Mesendoderm (in vitro differentiated cells): Measurements from ENCODE around the gene RELT.

Source experiments
- DNase-seq: peaks from one replicate; pipeline ENCODE4 v3.0.0; 2013
- H2AK5ac ChIP-seq: 2 replicates; pipeline ENCODE4 v1.6.1; 2013; ENCODE audit warnings: low read length, inconsistent platforms
- H2BK120ac ChIP-seq: 2 replicates; pipeline ENCODE4 v1.6.1; 2013; ENCODE audit warnings: low read depth, mild to moderate bottlenecking, low read length, moderate library complexity, mixed read lengths
- H2BK15ac ChIP-seq: replicated peaks from 2 replicates; pipeline ENCODE4 v1.6.1; 2013; ENCODE audit warnings: low read depth, mild to moderate bottlenecking, moderate library complexity
- H2BK5ac ChIP-seq: 2 replicates; pipeline ENCODE4 v1.6.1; 2013; ENCODE audit warnings: low read length, inconsistent platforms
- H3K18ac ChIP-seq: 2 replicates; pipeline ENCODE4 v1.6.1; 2013; ENCODE audit warnings: mild to moderate bottlenecking, low read length, mixed read lengths
- H3K23ac ChIP-seq: one replicate; pipeline ENCODE4 v1.6.1; 2013; ENCODE audit warnings: low read length
- H3K27ac ChIP-seq: 2 replicates; pipeline ENCODE4 v1.5.1; 2013; ENCODE audit warnings: low read depth, mild to moderate bottlenecking, inconsistent platforms, low read length, moderate library complexity
- H3K27me3 ChIP-seq: 2 replicates; pipeline ENCODE4 v1.6.1; 2013; ENCODE audit warnings: low read length, control low read depth, mild to moderate bottlenecking, inconsistent platforms; ENCODE audit not compliant: insufficient read depth, poor library complexity
- H3K36me3 ChIP-seq: 2 replicates; pipeline ENCODE4 v1.6.1; 2013; ENCODE audit warnings: low read length, inconsistent platforms; ENCODE audit not compliant: control insufficient read depth, insufficient read depth
- H3K4ac ChIP-seq: one replicate; pipeline ENCODE4 v1.6.1; 2013; ENCODE audit warnings: low read depth, mild to moderate bottlenecking, low read length, moderate library complexity
- H3K4me1 ChIP-seq: 2 replicates; pipeline ENCODE4 v1.6.1; 2013; ENCODE audit warnings: low read depth, low read length, inconsistent platforms; ENCODE audit not compliant: control insufficient read depth
- H3K4me2 ChIP-seq: 2 replicates; pipeline ENCODE4 v1.6.1; 2013; ENCODE audit warnings: low read length
- H3K4me3 ChIP-seq: 2 replicates; pipeline ENCODE4 v1.5.1; 2013; ENCODE audit warnings: mild to moderate bottlenecking, low read length
- H3K56ac ChIP-seq: one replicate; pipeline ENCODE4 v1.6.1; 2013; ENCODE audit warnings: low read length
- H3K79me1 ChIP-seq: 2 replicates; pipeline ENCODE4 v1.6.1; 2013; ENCODE audit warnings: low read length, inconsistent platforms
- H3K79me2 ChIP-seq: 2 replicates; pipeline ENCODE4 v1.6.1; 2013; ENCODE audit warnings: mild to moderate bottlenecking, low read length; ENCODE audit not compliant: control insufficient read depth, insufficient read depth
- H3K9ac ChIP-seq: 2 replicates; pipeline ENCODE4 v1.6.1; 2013; ENCODE audit warnings: low read length, inconsistent platforms
- H4K5ac ChIP-seq: one replicate; pipeline ENCODE4 v1.6.1; 2013; ENCODE audit warnings: low read length
- H4K8ac ChIP-seq: one replicate; pipeline ENCODE4 v1.6.1; 2013; ENCODE audit warnings: low read depth, mild to moderate bottlenecking, control low read depth, low read length, moderate library complexity
- WGBS: extraction: QIAGEN DNeasy Blood & Tissue Kit; methylation state at CpG from one replicate; pipeline ENCODE4 v1.1.7; 2013; ENCODE audit warnings: low lambda C conversion rate, missing lambda C conversion rate; ENCODE audit not compliant: insufficient coverage; ENCODE audit errors: extremely low coverage; 5-methylcytosine and 5-hydroxymethylcytosine counted together

RELT gene

DNA sequence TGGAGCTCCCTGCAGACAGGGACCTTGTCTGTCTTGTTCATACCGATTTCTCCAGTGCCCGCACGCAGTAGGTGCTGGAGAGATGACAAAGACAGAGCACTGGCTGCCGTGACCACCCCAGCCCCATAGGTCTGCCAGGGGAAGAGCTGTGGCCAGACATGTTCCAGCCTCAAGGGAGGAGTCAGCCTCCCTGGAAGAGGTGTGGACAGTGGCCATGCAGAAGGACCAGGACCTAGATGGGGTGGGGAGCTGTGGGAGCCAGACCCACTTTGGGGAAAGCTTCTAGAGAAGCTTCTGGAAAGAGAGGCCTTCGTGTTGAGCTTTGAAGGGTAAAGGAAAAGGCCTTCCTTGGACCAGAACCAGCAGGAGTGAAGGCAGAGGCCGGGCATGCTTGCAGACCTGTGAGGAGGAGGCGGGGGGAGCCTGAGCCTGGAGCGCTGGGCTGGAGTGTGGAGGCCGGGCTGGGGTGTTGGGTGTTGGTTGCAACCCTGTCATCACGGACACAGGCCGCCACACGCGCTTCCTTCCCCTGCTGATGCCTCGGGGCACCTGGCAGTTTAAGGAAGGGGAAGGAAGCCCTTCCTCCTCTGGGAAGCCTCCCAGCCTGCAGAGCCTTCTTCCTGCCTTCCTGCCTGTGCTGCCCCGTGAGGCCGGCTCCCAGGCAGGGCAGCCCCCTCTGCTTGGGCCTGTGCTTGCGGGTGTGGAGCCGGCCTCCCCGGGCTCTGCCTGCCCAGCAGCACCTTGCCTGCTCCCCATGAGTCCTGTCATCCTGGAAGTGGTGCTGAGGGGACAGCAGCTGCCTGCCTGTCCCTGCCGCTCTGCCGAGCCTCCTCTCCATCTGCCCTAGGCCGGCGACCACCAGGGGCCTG lies 12.3 kb downstream of the RELT start:
- Histone ChIP-seq H3K4me2 (no peak overlapping the region), H4K5ac (no peak overlapping the region), H3K4me1 (no peaks in the 10 kb centered on the region), H2BK15ac (no peak overlapping the region), H3K4me3 (no peak overlapping the region), H3K27me3 (no peaks in the 10 kb centered on the region), H3K23ac (peak overlapping the region; percentile 24), H3K36me3 (no peaks in the 10 kb centered on the region), H3K18ac (no peak overlapping the region), H3K79me2 (peaks cover 2% of the 10 kb centered on the region), H2AK5ac (no peak overlapping the region), H3K56ac (no peak overlapping the region), H4K8ac (no peak overlapping the region), H2BK5ac (no peak overlapping the region), H3K79me1 (peaks cover 6% of the 10 kb centered on the region), H2BK120ac (no peak overlapping the region), H3K27ac (no peak overlapping the region), H3K9ac (no peak overlapping the region), H3K4ac (no peak overlapping the region)
- peak; percentile 46 for DNase-seq
- no CpG with 5 or more reads among the region's 23 CpGs for WGBS

DNA sequence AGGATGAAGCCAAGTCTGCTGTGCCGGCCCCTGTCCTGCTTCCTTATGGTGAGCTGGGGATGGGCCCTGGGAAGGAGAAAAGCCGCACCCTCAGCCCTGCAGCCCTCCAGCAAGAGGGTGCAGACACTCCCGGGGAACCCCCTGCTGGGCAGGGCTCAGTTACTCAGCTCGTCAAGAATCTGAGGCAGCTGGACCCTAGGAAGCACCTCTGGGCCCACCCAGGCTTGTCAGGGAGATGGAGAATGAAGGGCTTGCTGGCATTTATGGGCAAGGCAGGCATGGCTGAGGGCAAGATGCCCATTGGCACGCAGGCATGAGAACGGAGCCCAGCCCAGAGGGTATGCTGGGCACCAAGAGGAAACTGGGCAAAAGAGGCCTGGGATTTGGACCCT lies 12.9 kb downstream of the RELT start:
- Histone ChIP-seq H3K56ac (no peak overlapping the region), H3K36me3 (no peaks in the 10 kb centered on the region), H2AK5ac (no peak overlapping the region), H3K4me2 (no peak overlapping the region), H3K18ac (no peak overlapping the region), H4K8ac (no peak overlapping the region), H2BK120ac (no peak overlapping the region), H4K5ac (no peak overlapping the region), H3K9ac (no peak overlapping the region), H3K23ac (no peak overlapping the region), H2BK5ac (no peak overlapping the region), H2BK15ac (no peak overlapping the region), H3K79me2 (peaks cover 2% of the 10 kb centered on the region), H3K4me3 (no peak overlapping the region), H3K79me1 (peaks cover 4% of the 10 kb centered on the region), H3K4me1 (no peaks in the 10 kb centered on the region), H3K27ac (no peak overlapping the region), H3K27me3 (no peaks in the 10 kb centered on the region), H3K4ac (no peak overlapping the region)
- no CpG with 5 or more reads among the region's 6 CpGs for WGBS
- no peak for DNase-seq

- no CpG with 5 or more reads among the region's 7 CpGs for WGBS
- no peaks in the 10 kb centered on the region for H3K27me3 ChIP-seq
- H3K36me3 ChIP-seq, result no peaks in the 10 kb centered on the region
- peaks cover 4% of the 10 kb centered on the region for H3K79me1 ChIP-seq
- H2BK15ac ChIP-seq, result no peak overlapping the region
- H3K56ac ChIP-seq, result no peak overlapping the region
- no peak overlapping the region for H3K18ac ChIP-seq
- H3K4me1 ChIP-seq, result no peaks in the 10 kb centered on the region
- H3K79me2 ChIP-seq, result peaks cover 2% of the 10 kb centered on the region
- H3K4me2 ChIP-seq, result no peak overlapping the region
- H2BK120ac ChIP-seq, result no peak overlapping the region
- no peak overlapping the region for H4K5ac ChIP-seq
- no peak overlapping the region for H2BK5ac ChIP-seq
- no peak overlapping the region for H4K8ac ChIP-seq
- no peak for DNase-seq
- H3K23ac ChIP-seq, result no peak overlapping the region
- H3K4ac ChIP-seq, result no peak overlapping the region
- no peak overlapping the region for H3K9ac ChIP-seq
- no peak overlapping the region for H2AK5ac ChIP-seq
- H3K4me3 ChIP-seq, result no peak overlapping the region
- no peak overlapping the region for H3K27ac ChIP-seq
These were observed 13.7 kb downstream of the RELT start for GRCh38 chr11:73389916-73390315.

- H4K5ac ChIP-seq, result no peak overlapping the region
- no peak overlapping the region for H2BK120ac ChIP-seq
- peaks cover 2% of the 10 kb centered on the region for H3K79me2 ChIP-seq
- no CpG with 5 or more reads among the region's 12 CpGs for WGBS
- no peak overlapping the region for H3K23ac ChIP-seq
- H3K36me3 ChIP-seq, result no peaks in the 10 kb centered on the region
- H3K4me2 ChIP-seq, result no peak overlapping the region
- no peak overlapping the region for H2BK5ac ChIP-seq
- H3K27ac ChIP-seq, result no peak overlapping the region
- H3K4me1 ChIP-seq, result no peaks in the 10 kb centered on the region
- H3K9ac ChIP-seq, result no peak overlapping the region
- no peak overlapping the region for H3K18ac ChIP-seq
- no peak overlapping the region for H2AK5ac ChIP-seq
- peaks cover 4% of the 10 kb centered on the region for H3K79me1 ChIP-seq
- H2BK15ac ChIP-seq, result no peak overlapping the region
- no peak overlapping the region for H4K8ac ChIP-seq
- H3K4me3 ChIP-seq, result no peak overlapping the region
- H3K56ac ChIP-seq, result no peak overlapping the region
- no peaks in the 10 kb centered on the region for H3K27me3 ChIP-seq
- no peak for DNase-seq
- H3K4ac ChIP-seq, result no peak overlapping the region
These were observed 14.7 kb downstream of the RELT start for GRCh38 chr11:73390601-73391565.

DNA sequence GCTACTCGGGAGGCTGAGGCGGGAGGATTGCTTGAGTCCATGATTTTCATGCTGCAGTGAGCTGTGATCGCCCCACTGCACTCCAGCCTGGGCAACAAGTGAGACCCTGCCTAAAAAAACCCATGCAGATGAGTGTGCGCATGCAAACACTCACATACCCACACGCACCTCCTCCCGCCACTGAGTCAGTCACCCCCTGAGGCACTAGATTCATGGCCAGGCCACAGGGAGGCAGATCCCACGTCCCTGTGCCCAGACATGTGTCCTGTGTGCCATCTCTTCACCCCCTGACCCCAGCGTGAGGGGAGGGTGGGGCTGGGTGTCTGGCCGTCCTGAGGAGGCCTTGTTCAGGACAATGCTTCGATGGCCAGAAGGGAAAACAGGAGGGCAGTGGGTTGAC lies 15.5 kb downstream of the RELT start:
- peaks cover 2% of the 10 kb centered on the region for H3K79me1 ChIP-seq
- H3K27me3 ChIP-seq, result no peaks in the 10 kb centered on the region
- H4K5ac ChIP-seq, result no peak overlapping the region
- no CpG with 5 or more reads among the region's 10 CpGs for WGBS
- no peak overlapping the region for H2AK5ac ChIP-seq
- no peak overlapping the region for H3K4ac ChIP-seq
- DNase-seq, result no peak
- no peak overlapping the region for H3K56ac ChIP-seq
- no peaks in the 10 kb centered on the region for H3K79me2 ChIP-seq
- no peak overlapping the region for H2BK120ac ChIP-seq
- H3K4me2 ChIP-seq, result no peak overlapping the region
- no peaks in the 10 kb centered on the region for H3K4me1 ChIP-seq
- H3K36me3 ChIP-seq, result no peaks in the 10 kb centered on the region
- no peak overlapping the region for H3K18ac ChIP-seq
- no peak overlapping the region for H4K8ac ChIP-seq
- no peak overlapping the region for H3K27ac ChIP-seq
- no peak overlapping the region for H3K9ac ChIP-seq
- no peak overlapping the region for H2BK5ac ChIP-seq
- no peak overlapping the region for H3K23ac ChIP-seq
- H2BK15ac ChIP-seq, result no peak overlapping the region
- no peak overlapping the region for H3K4me3 ChIP-seq
